Measurements from ENCODE around the gene DICER1. TPM values are rescaled to one million over a fixed set of nuclear protein-coding genes. Genes with fewer than 3 reads are reported as not detected.
A peak's percentile ranks its signal among the peaks of the same experiment; 100 is the strongest.
"Not testable (repeated sequence)": the region's sequence is repeated elsewhere in the genome, so short reads cannot be mapped to it uniquely, and the experiment has no call there.

The DICER1 gene
- 66.4 TPM for total RNA-seq
- long read RNA-seq, full-length matches to known transcripts = 4 of 37 reads
- long read RNA-seq, partial matches to known transcripts = 13 of 37 reads
- long read RNA-seq, other reads (novel, unspliced or antisense) = 20 of 37 reads

- Histone ChIP-seq H3K27me3 (ENCODE audit: low read depth) (no peaks in the 10 kb centered on the region), H3K4me1 (peaks cover 56% of the 10 kb centered on the region), H3K27ac (peak within 1 kb of the TSS; percentile 95), H3K9me3 (no peaks in the 10 kb centered on the region), H3K4me3 (peak within 1 kb of the TSS; percentile 78), H3K36me3 (no peaks in the 10 kb centered on the region)
- intact Hi-C loops (cut with DNase I) = no loop called here
- DNase-seq = peak; percentile 96
- TF ChIP-seq CTCF (IDR thresholded peaks at IDR 0.05) = no peak
- peak; percentile 98 to 100 for ATAC-seq
Measured at GRCh38 chr14:95157327-95158189, at the start of gene DICER1. DICER1 (minus strand) TSS chr14:95157529; CDS start chr14:95133458, 24,071 bp downstream.

DNA sequence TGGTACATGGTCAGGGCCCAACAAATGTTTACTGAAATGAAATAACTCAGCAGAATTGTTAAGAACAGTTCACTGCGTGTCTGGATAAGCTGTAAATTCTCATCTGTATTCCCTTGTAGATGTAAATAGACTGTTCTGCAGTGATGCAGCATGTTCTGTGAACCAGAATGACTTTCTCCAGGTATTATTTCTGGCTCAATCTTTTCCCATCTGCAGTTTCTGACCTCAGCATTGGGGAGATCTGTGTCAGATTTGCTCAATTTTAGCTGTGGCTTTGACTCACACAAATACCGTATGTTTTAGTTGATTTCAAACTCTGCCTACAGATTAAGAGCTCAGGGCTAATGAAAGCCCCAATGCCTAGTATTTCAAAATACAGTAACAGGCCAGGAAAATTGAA, 49.2 kb upstream of the DICER1 start:
- H3K4me1 ChIP-seq = no peaks in the 10 kb centered on the region
- H3K27ac ChIP-seq = no peak overlapping the region
- peaks cover 7% of the 10 kb centered on the region for H3K36me3 ChIP-seq
- H3K9me3 ChIP-seq = peaks cover 5% of the 10 kb centered on the region
- ATAC-seq (no peak), DNase-seq (no peak)
- H3K4me3 ChIP-seq = no peak overlapping the region
- no peak for TF ChIP-seq CTCF (IDR thresholded peaks at IDR 0.05)
- intact Hi-C loops (cut with DNase I) = no loop called here
- H3K27me3 ChIP-seq (ENCODE audit: low read depth) = no peaks in the 10 kb centered on the region

- Histone ChIP-seq H3K4me1 (no peaks in the 10 kb centered on the region), H3K4me3 (no peak overlapping the region), H3K27me3 (ENCODE audit: low read depth) (no peaks in the 10 kb centered on the region), H3K36me3 (peaks cover 7% of the 10 kb centered on the region), H3K27ac (no peak overlapping the region), H3K9me3 (peaks cover 5% of the 10 kb centered on the region)
- ATAC-seq = no peak
- no peak for DNase-seq
- TF ChIP-seq CTCF (IDR thresholded peaks at IDR 0.05) = no peak
- intact Hi-C loops (cut with DNase I) = no loop called here
Measured at GRCh38 chr14:95204705-95205104, 47.4 kb upstream of the DICER1 start.

- H3K4me1 ChIP-seq; H3K9me3 ChIP-seq; H3K27me3 ChIP-seq (ENCODE audit: low read depth); DNase-seq; H3K4me3 ChIP-seq; intact Hi-C loops (cut with DNase I); H3K27ac ChIP-seq; H3K36me3 ChIP-seq; ATAC-seq: not testable (repeated sequence)
Measured at GRCh38 chr14:95201745-95202144, 44.4 kb upstream of the DICER1 start.

- ATAC-seq (peak; percentile 92 to 94), DNase-seq (peak; percentile 84)
- no peaks in the 10 kb centered on the region for H3K27me3 ChIP-seq (ENCODE audit: low read depth)
- H3K27ac ChIP-seq = no peak overlapping the region
- no peak overlapping the region for H3K4me3 ChIP-seq
- intact Hi-C loops (cut with DNase I) = no loop called here
- peaks cover 4% of the 10 kb centered on the region for H3K9me3 ChIP-seq
- TF ChIP-seq CTCF (IDR thresholded peaks at IDR 0.05) = no peak
- H3K36me3 ChIP-seq = no peaks in the 10 kb centered on the region
- no peaks in the 10 kb centered on the region for H3K4me1 ChIP-seq
Measured at GRCh38 chr14:95200404-95200803, 43.1 kb upstream of the DICER1 start.
